GM23338 (cell line): ENCODE data around the gene SLC6A8. TPM values are rescaled to one million over a fixed set of nuclear protein-coding genes. Genes with fewer than 3 reads are reported as not detected.

Source experiments
- ATAC-seq: fragments of 200-7000 bp; cut with Tn5 transposase; 3 replicates; pipeline ENCODE4 v1.9.1; 2020
- DNase-seq: peaks from one replicate; pipeline ENCODE4 v3.0.0-alpha.2; 2015; ENCODE audit warnings: low spot score
- H2AFZ ChIP-seq: fragments of 200-600 bp; sonication (generic); 2 replicates; pipeline ENCODE4 v1.8.0; 2016; ENCODE audit warnings: antibody characterized with exemption, mild to moderate bottlenecking, moderate library complexity
- H3F3A ChIP-seq: fragments of 200-600 bp; sonication (generic); replicated peaks from 2 replicates; pipeline ENCODE4 v1.8.0; 2017; ENCODE audit warnings: antibody characterized with exemption, mixed run types, low read depth
- H3K27ac ChIP-seq: fragments of 200-600 bp; sonication (generic); 2 replicates; pipeline ENCODE4 v1.6.1; 2016; ENCODE audit warnings: low read depth
- H3K27me3 ChIP-seq: fragments of 200-600 bp; sonication (generic); 2 replicates; pipeline ENCODE4 v1.8.0; 2016; ENCODE audit warnings: mild to moderate bottlenecking, mixed run types, moderate library complexity; ENCODE audit not compliant: insufficient read depth
- H3K36me3 ChIP-seq: fragments of 200-600 bp; sonication (generic); 2 replicates; pipeline ENCODE4 v1.8.0; 2016; ENCODE audit warnings: mild to moderate bottlenecking; ENCODE audit not compliant: insufficient read depth
- H3K4me1 ChIP-seq: fragments of 200-600 bp; sonication (generic); 2 replicates; pipeline ENCODE4 v1.8.0; 2016; ENCODE audit warnings: mild to moderate bottlenecking, moderate library complexity; ENCODE audit not compliant: insufficient read depth
- H3K4me2 ChIP-seq: fragments of 200-600 bp; sonication (generic); 2 replicates; pipeline ENCODE4 v1.7.1; 2017; ENCODE audit warnings: mixed run types
- H3K4me3 ChIP-seq: fragments of 200-600 bp; sonication (generic); 2 replicates; pipeline ENCODE4 v1.6.1; 2016; ENCODE audit warnings: mixed run types
- H3K79me2 ChIP-seq: fragments of 200-600 bp; sonication (generic); replicated peaks from 2 replicates; pipeline ENCODE4 v1.8.0; 2017; ENCODE audit warnings: mild to moderate bottlenecking; ENCODE audit not compliant: insufficient read depth
- H3K9me2 ChIP-seq: fragments of 200-600 bp; sonication (generic); 2 replicates; pipeline ENCODE4 v1.8.0; 2017; ENCODE audit not compliant: insufficient read depth
- H4K20me1 ChIP-seq: fragments of 200-600 bp; sonication (generic); replicated peaks from 2 replicates; pipeline ENCODE4 v1.8.0; 2017; ENCODE audit warnings: mild to moderate bottlenecking; ENCODE audit not compliant: insufficient read depth
- H3K27ac Mint-ChIP-seq: 2 replicates; pipeline ENCODE4 v1.8.0; 2020; ENCODE audit warnings: inconsistent platforms, mild to moderate bottlenecking, moderate library complexity, mixed read lengths
- H3K27me3 Mint-ChIP-seq: 3 replicates; pipeline ENCODE4 v1.8.0; 2022; ENCODE audit warnings: low read depth, mild to moderate bottlenecking, moderate library complexity, mixed read lengths, inconsistent platforms; ENCODE audit not compliant: insufficient read depth, poor library complexity
- H3K36me3 Mint-ChIP-seq: 3 replicates; pipeline ENCODE4 v1.8.0; 2021; ENCODE audit warnings: low read depth, mild to moderate bottlenecking, inconsistent platforms, moderate library complexity, mixed read lengths
- H3K4me1 Mint-ChIP-seq: 3 replicates; pipeline ENCODE4 v1.8.0; 2020; ENCODE audit warnings: mild to moderate bottlenecking, inconsistent platforms, mixed read lengths
- H3K4me3 Mint-ChIP-seq: 3 replicates; pipeline ENCODE4 v1.8.0; 2021; ENCODE audit warnings: moderate library complexity, mild to moderate bottlenecking, inconsistent platforms, mixed read lengths
- H3K9me3 Mint-ChIP-seq: 3 replicates; pipeline ENCODE4 v1.8.0; 2020; ENCODE audit warnings: moderate library complexity, mild to moderate bottlenecking, inconsistent platforms, mixed read lengths
- CREB1 ChIP-seq: fragments of 250-450 bp; sonication (Bioruptor Pico); IDR thresholded peaks from 2 replicates; pipeline ENCODE4 v1.5.0; 2020; ENCODE audit warnings: low read depth, mild to moderate bottlenecking, moderate library complexity
- EZH2 ChIP-seq: fragments of 200-600 bp; sonication (generic); IDR thresholded peaks from one replicate; pipeline ENCODE4 v1.8.0; 2017; ENCODE audit warnings: antibody characterized with exemption, mild to moderate bottlenecking, low read depth; ENCODE audit not compliant: unreplicated experiment
- EZH2phosphoT487 ChIP-seq: fragments of 200-600 bp; sonication (generic); IDR thresholded peaks from one replicate; pipeline ENCODE4 v1.8.1; 2018; ENCODE audit warnings: antibody characterized with exemption; ENCODE audit not compliant: unreplicated experiment
- JUNB ChIP-seq: IDR thresholded peaks from one replicate; pipeline ENCODE4 v1.6.1; 2016; ENCODE audit warnings: antibody characterized with exemption; ENCODE audit not compliant: unreplicated experiment
- NANOG ChIP-seq: IDR thresholded peaks from 2 replicates; pipeline ENCODE4 v1.6.1; 2016; ENCODE audit warnings: antibody characterized with exemption, borderline replicate concordance
- STAT1 ChIP-seq: IDR thresholded peaks from one replicate; pipeline ENCODE4 v1.6.1; 2016; ENCODE audit warnings: antibody characterized with exemption; ENCODE audit not compliant: unreplicated experiment
- ZNF114 ChIP-seq: fragments of 250-450 bp; sonication (Bioruptor Pico); IDR thresholded peaks from 2 replicates; pipeline ENCODE4 v1.5.0; 2020; ENCODE audit warnings: mild to moderate bottlenecking, moderate library complexity
- ZNF331 ChIP-seq: fragments of 250-450 bp; sonication (Bioruptor Pico); IDR thresholded peaks from 2 replicates; pipeline ENCODE4 v1.5.0; 2020; ENCODE audit warnings: low read depth, mild to moderate bottlenecking, moderate library complexity
- polyA plus RNA-seq: library from polyadenylated mRNA; unstranded; fragments of >200 nt; fragmentation: Nextera tagmentation; extraction: Ambion mirVana; gene quantifications from 2 replicates; pipeline ENCODE4 v1.2.1, GENCODE V29; 2016
- total RNA-seq: library from RNA; depleted of rRNA; stranded (reverse); fragments of >200 nt; shearing (Covaris generic); gene quantifications from 2 replicates; pipeline ENCODE4 v1.2.3, GENCODE V29; 2014
- TF ChIP-seq, protein P1 (sequence below): IDR thresholded peaks from one replicate; pipeline ENCODE4 v1.6.1; 2018; ENCODE audit warnings: antibody characterized with exemption; ENCODE audit not compliant: unreplicated experiment
- TF ChIP-seq, protein P2 (sequence below), 2 experiments: fragments of 200-600 bp in 1 of 2; sonication (generic) in 1 of 2; conservative IDR thresholded peaks; 2 replicates each; pipeline versions ENCODE4 v1.5.1 to v1.6.1; 2016 to 2017; ENCODE audit warnings: antibody characterized with exemption in 2 of 2, low read depth in 2 of 2, mild to moderate bottlenecking in 2 of 2, moderate library complexity in 1 of 2

SLC6A8 gene
- total and polyA plus RNA-seq, 2 experiments from 2014 or later = 19.5 to 68.6 TPM

DNA sequence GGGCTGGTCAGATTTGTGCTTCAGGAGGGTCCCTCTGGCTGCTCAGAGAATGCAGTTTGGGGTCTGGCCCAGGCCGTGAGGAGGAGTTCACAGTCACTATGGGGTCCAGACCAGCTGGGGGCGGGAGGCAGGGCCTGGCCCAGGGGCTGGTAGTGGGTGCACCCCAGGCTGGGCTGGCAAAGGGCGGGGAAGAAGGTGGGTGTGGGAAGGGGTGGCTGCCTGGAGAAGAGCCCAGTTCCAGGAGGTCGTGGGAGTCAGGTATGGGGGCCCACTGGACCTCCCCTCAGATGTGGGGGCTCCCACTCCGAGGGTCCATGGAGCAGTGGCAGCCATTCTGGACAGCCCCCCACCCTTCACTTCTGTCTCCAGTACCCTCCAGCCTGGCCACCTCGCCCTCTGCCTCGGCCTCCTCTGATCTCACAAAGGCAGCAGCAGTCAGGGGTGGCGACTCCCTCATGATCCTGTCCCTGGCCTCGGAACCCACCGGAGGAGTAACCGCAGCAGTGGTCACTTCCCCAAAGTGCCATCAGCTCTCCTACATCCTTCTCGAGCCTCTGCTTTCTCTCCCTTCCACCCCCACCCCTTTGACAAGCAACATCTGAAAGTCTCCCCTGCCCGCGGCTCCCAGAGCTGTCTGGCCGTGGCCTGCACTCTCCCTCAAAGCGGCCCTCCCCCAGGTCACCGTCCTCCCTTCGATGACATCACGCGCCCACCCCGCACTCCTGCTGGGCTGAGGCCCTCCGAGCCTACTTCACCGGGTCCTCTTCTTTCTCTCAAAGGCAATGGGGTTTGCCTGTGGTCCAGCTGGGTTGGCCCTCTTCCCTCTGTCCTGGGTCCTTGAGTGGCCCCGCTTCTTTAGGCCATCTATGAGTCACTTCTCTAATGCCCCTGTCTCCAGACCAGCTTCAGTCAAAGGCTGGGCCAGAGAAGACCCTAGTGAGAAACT lies 1.7 kb upstream of the SLC6A8 start (continued):
- TF ChIP-seq, protein P1, sequence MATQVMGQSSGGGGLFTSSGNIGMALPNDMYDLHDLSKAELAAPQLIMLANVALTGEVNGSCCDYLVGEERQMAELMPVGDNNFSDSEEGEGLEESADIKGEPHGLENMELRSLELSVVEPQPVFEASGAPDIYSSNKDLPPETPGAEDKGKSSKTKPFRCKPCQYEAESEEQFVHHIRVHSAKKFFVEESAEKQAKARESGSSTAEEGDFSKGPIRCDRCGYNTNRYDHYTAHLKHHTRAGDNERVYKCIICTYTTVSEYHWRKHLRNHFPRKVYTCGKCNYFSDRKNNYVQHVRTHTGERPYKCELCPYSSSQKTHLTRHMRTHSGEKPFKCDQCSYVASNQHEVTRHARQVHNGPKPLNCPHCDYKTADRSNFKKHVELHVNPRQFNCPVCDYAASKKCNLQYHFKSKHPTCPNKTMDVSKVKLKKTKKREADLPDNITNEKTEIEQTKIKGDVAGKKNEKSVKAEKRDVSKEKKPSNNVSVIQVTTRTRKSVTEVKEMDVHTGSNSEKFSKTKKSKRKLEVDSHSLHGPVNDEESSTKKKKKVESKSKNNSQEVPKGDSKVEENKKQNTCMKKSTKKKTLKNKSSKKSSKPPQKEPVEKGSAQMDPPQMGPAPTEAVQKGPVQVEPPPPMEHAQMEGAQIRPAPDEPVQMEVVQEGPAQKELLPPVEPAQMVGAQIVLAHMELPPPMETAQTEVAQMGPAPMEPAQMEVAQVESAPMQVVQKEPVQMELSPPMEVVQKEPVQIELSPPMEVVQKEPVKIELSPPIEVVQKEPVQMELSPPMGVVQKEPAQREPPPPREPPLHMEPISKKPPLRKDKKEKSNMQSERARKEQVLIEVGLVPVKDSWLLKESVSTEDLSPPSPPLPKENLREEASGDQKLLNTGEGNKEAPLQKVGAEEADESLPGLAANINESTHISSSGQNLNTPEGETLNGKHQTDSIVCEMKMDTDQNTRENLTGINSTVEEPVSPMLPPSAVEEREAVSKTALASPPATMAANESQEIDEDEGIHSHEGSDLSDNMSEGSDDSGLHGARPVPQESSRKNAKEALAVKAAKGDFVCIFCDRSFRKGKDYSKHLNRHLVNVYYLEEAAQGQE = no peak
- no peak for TF ChIP-seq EZH2
- TF ChIP-seq CREB1 (CRISPR knock-in tag) = no peak
- TF ChIP-seq NANOG = no peak
- TF ChIP-seq ZNF114 (CRISPR knock-in tag) = no peak
- TF ChIP-seq, protein P2, sequence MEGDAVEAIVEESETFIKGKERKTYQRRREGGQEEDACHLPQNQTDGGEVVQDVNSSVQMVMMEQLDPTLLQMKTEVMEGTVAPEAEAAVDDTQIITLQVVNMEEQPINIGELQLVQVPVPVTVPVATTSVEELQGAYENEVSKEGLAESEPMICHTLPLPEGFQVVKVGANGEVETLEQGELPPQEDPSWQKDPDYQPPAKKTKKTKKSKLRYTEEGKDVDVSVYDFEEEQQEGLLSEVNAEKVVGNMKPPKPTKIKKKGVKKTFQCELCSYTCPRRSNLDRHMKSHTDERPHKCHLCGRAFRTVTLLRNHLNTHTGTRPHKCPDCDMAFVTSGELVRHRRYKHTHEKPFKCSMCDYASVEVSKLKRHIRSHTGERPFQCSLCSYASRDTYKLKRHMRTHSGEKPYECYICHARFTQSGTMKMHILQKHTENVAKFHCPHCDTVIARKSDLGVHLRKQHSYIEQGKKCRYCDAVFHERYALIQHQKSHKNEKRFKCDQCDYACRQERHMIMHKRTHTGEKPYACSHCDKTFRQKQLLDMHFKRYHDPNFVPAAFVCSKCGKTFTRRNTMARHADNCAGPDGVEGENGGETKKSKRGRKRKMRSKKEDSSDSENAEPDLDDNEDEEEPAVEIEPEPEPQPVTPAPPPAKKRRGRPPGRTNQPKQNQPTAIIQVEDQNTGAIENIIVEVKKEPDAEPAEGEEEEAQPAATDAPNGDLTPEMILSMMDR (conservative IDR thresholded peaks at IDR 0.05; ENCODE audit: low read depth in 2 of 2) = no peak
- TF ChIP-seq ZNF331 (CRISPR knock-in tag) = no peak
- no peak for TF ChIP-seq JUNB
- no peak for TF ChIP-seq STAT1
- TF ChIP-seq EZH2phosphoT487 = no peak

DNA sequence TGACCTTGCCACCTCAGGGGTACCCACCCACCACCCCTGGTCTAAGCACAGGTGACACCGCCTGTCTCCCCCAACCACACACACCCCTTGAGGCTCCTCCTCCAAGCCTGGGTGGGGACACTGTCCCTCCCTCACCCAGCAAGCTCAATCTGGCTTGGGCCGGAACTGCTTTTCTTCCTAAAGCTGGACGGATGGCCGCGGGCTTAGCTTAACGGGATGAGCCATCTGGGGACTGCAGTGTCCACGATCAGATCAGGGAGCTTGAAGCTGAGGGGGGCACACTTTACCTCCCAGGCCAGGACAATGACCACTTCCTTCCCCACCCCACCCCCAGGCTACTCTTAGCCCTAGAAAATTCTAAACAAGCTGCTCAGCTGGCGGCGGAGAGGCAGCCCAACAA lies 1.0 kb upstream of the SLC6A8 start:
- Histone ChIP-seq H3K27ac (no peak overlapping the region), H3K4me2 (peak overlapping the region; percentile 51; the same call in 1 of the 2 replicates), H3K27me3 (no peaks in the 10 kb centered on the region), H2AFZ (no peak overlapping the region), H3K9me2 (no peaks in the 10 kb centered on the region), H3K79me2 (no peaks in the 10 kb centered on the region), H3K4me1 (peaks cover 3% of the 10 kb centered on the region; the same call in 1 of the 2 replicates), H3K36me3 (no peaks in the 10 kb centered on the region), H3F3A (no peaks in the 10 kb centered on the region), H3K4me3 (no peak overlapping the region), H4K20me1 (no peaks in the 10 kb centered on the region)
- peak overlapping the region; percentile 67; the same call in 1 of the 2 replicates for H3K27ac Mint-ChIP-seq
- peaks cover 17% of the 10 kb centered on the region for H3K9me3 Mint-ChIP-seq
- H3K4me1 Mint-ChIP-seq = peaks cover 16% of the 10 kb centered on the region
- ATAC-seq (peak; percentile 2), DNase-seq (no peak)
- H3K36me3 Mint-ChIP-seq = peaks cover 15% of the 10 kb centered on the region; the same call in 2 of the 3 replicates
- TF ChIP-seq ZNF331 (CRISPR knock-in tag) = no peak
- TF ChIP-seq, protein P2 (conservative IDR thresholded peaks at IDR 0.05; ENCODE audit: low read depth in 2 of 2) = no peak
- H3K4me3 Mint-ChIP-seq = peak overlapping the region; percentile 50
- H3K27me3 Mint-ChIP-seq = peaks cover 7% of the 10 kb centered on the region
